ENCODE results near the gene MYO1E.

Gene MYO1E

GRCh38 chr15:59115047-59115446, 257.6 kb downstream of the MYO1E start:
- Mint-ChIP-seq H3K27ac (no peak overlapping the region), H3K4me1 (peaks cover 4% of the 10 kb centered on the region), H3K27me3 (no peaks in the 10 kb centered on the region), H3K9me3 (no peaks in the 10 kb centered on the region), H3K4me3 (no peak overlapping the region)
- no peak for DNase-seq
- ATAC-seq = no peak

DNA sequence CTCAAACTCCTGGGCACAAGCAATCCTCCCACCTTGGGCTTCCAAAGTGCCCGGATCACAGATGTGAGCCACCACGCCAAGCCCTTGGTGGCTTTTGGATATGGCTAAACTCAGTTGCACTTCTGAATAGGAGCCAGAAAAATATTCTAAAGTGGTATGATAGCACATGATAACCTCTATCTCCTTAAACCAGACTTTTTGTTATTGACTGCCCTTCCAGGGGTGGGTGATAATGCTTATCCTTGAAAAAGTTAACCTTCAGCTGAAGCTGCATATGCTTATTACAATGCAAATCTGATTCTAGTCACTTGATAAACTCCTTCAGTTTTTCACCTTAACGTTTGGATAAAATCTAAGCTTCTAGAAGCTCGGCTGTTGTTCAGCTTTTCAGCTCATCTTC, 261.4 kb downstream of the MYO1E start:
- no peak overlapping the region for H3K27ac Mint-ChIP-seq
- peaks cover 4% of the 10 kb centered on the region for H3K4me1 Mint-ChIP-seq
- no peak overlapping the region for H3K4me3 Mint-ChIP-seq
- no peaks in the 10 kb centered on the region for H3K27me3 Mint-ChIP-seq
- H3K9me3 Mint-ChIP-seq = no peaks in the 10 kb centered on the region
- no peak for ATAC-seq
- no peak for DNase-seq

DNA sequence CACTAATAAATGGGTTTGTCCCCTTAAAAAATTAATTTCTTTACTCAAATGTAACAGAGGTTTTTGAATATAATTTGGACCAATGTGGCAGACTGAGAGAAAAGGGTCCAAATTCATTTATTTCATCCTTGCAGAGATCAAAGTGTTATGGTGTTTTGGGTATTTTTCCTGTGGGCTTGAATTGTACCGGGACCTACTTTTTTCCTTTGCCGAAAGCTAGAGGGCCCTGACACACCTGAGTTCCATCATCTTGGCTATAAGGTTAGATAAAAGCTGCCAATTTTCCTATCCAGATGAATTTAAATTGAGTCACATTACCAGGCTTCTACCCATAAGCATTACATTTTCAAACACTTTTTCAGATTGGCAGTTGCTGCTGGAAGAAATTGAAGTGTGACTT, 266.8 kb downstream of the MYO1E start:
- peak overlapping the region; percentile 99 to 100 for H3K27ac Mint-ChIP-seq
- ATAC-seq (no peak), DNase-seq (no peak)
- H3K27me3 Mint-ChIP-seq = no peaks in the 10 kb centered on the region
- peak overlapping the region; percentile 91 to 94 for H3K4me3 Mint-ChIP-seq
- peaks cover 20% of the 10 kb centered on the region for H3K4me1 Mint-ChIP-seq
- H3K9me3 Mint-ChIP-seq = no peaks in the 10 kb centered on the region

DNA sequence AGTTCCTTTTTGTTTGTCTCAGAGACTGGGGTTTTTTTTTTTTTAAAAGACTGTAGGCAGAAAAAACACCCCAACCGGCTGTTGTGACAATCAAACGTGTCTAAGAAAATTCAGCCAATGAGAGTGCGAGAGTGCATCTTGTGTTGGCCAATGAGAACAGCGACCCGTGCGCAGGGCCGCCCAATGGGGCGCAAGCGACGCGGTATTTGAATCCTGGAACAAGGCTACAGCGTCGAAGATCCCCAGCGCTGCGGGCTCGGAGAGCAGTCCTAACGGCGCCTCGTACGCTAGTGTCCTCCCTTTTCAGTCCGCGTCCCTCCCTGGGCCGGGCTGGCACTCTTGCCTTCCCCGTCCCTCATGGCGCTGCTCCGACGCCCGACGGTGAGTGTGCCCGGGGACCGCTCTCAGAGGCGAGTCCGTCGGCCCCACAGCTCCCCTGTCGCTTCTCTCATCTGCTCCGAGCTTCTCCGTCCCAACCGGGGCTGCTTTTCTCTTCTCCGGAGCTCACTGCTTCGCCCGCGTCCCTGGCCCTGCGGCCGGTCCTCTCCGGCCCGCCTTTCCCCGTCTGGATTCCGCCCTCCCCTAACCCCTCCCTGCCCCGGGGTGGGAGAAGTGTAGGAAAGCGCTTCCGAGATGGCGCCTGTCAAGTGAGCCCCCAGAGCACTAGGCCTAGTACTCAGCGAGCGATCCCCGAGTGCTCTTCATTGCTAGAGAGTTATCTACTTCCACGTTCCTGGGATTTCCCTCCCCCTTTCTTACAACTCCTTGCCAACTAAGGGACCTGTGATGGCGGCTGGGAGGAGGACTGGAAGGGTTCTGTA, 267.5 kb downstream of the MYO1E start, which contains the start of gene CCNB2:
Gene CCNB2 (plus strand): TSS at position 235 of the 821 bp plus-strand sequence. CDS start 123 bp downstream, at position 358.
- DNase-seq (peak; percentile 80 to 88), ATAC-seq (peak; percentile 99)
- peaks cover 16% of the 10 kb centered on the region for H3K4me1 Mint-ChIP-seq
- no peaks in the 10 kb centered on the region for H3K9me3 Mint-ChIP-seq
- peak within 1 kb of the TSS; percentile 91 to 94 for H3K4me3 Mint-ChIP-seq
- H3K27me3 Mint-ChIP-seq = no peaks in the 10 kb centered on the region
- peak within 1 kb of the TSS; percentile 99 to 100 for H3K27ac Mint-ChIP-seq

DNA sequence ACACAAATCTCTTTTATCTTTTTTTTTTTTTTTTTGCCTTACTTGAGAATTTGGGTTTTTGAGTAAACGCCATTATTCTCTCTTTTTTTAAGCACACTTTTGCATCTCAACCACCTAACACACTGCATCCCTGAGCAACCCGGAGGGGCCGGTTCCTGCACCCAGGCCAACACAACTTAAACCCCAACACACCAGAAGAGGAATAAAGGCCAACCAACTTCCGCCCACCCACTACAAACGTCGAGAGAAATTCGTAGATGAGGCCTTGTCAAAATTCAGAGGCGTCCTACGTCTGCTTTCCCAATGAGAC, 268.1 kb downstream of the MYO1E start:
- no peaks in the 10 kb centered on the region for H3K9me3 Mint-ChIP-seq

GRCh38 chr15:59099162-59099685, 273.4 kb downstream of the MYO1E start:
- no peaks in the 10 kb centered on the region for H3K9me3 Mint-ChIP-seq
- peaks cover 23% of the 10 kb centered on the region for H3K4me1 Mint-ChIP-seq
- peak overlapping the region in 1 of 2 donors; percentile 93 for H3K27ac Mint-ChIP-seq
- DNase-seq (no peak), ATAC-seq (no peak)
- peak overlapping the region in 1 of 2 donors; percentile 45 for H3K4me3 Mint-ChIP-seq
- H3K27me3 Mint-ChIP-seq = no peaks in the 10 kb centered on the region

More for the DNA sequence above, 268.1 kb downstream of the MYO1E start:
- DNase-seq (no peak), ATAC-seq (no peak)
- Mint-ChIP-seq H3K27ac (peak overlapping the region; percentile 99 to 100), H3K27me3 (no peaks in the 10 kb centered on the region), H3K4me3 (peak overlapping the region; percentile 91 to 94), H3K4me1 (peaks cover 20% of the 10 kb centered on the region)

- Mint-ChIP-seq H3K9me3 (no peaks in the 10 kb centered on the region), H3K27ac (no peak overlapping the region), H3K27me3 (no peaks in the 10 kb centered on the region), H3K4me3 (no peak overlapping the region), H3K4me1 (peaks cover 20% of the 10 kb centered on the region)
- no peak for ATAC-seq
- DNase-seq = no peak
These were observed 276.2 kb downstream of the MYO1E start for GRCh38 chr15:59096429-59096828.

- no peak for ATAC-seq
- Mint-ChIP-seq H3K27ac (no peak overlapping the region), H3K27me3 (no peaks in the 10 kb centered on the region), H3K9me3 (no peaks in the 10 kb centered on the region), H3K4me3 (no peak overlapping the region), H3K4me1 (peaks cover 11% of the 10 kb centered on the region)
- DNase-seq = no peak
These were observed 278.6 kb downstream of the MYO1E start for GRCh38 chr15:59094077-59094476.

DNA sequence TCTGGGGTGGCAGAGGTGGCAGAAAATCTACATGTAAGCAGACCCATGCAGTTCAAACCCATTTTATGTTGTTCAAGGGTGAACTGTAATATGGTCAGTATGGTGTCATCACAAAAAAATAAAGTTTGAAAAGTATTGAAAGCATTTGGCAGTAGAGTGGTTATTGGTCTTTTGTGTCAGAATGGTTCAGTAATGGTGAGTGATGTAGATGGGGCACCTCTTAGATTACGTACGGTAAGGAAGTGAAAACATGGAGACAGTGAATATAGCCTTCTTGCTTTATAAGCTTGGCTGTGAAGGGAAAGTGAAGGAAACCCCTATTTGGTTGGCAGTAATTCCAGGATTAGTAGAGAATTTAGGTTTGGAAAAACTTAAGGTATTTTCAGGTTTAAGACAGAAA, 284.9 kb downstream of the MYO1E start:
- no peak overlapping the region for H3K27ac Mint-ChIP-seq
- no peaks in the 10 kb centered on the region for H3K9me3 Mint-ChIP-seq
- H3K4me1 Mint-ChIP-seq = no peaks in the 10 kb centered on the region
- H3K27me3 Mint-ChIP-seq = no peaks in the 10 kb centered on the region
- ATAC-seq (no peak), DNase-seq (no peak)
- H3K4me3 Mint-ChIP-seq = no peak overlapping the region
